Measurements from ENCODE around the gene GRAMD2B.
A peak's percentile ranks its signal among the peaks of the same experiment; 100 is the strongest.
"Not testable (repeated sequence)": the region's sequence is repeated elsewhere in the genome, so short reads cannot be mapped to it uniquely, and the experiment has no call there.

Gene GRAMD2B

DNA sequence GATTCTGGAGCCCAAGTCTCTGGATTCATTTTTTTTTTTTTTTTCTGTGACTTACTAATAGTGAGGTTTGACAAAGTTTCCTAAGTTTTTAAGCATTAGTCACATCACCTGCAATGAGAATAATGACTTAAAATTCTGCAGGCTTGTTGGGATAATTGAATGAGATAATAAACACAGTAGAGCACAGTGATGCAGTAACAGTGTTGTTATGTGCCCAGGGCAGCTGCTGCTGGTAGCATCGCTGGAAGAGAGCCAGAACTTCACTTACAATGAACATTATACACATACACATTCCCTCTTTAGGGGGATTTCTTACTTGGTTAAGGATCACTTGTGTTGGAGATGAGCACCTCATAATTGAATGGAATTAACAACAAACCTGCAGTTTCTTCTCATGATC lies 92.9 kb downstream of the GRAMD2B start:
- peak; percentile 82 for DNase-seq

DNA sequence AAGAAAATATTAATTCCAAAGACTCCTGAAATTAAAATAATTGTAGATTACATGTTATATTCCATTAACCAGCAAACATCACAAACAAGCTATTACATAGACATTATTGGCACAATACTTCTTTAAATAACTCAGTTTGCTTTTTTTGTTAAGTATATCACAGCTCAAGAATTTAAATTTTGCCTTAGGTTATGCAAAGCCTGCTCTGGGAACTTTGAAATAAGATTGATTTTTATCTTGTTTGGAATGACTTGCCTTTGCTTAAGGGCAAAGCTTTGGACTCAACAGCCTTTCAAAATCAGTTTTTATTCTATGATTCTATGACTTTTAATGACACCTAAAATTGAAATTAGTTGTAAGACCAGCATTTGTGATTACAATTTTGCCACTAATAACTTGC lies 93.6 kb downstream of the GRAMD2B start:
- no peak for DNase-seq

DNA sequence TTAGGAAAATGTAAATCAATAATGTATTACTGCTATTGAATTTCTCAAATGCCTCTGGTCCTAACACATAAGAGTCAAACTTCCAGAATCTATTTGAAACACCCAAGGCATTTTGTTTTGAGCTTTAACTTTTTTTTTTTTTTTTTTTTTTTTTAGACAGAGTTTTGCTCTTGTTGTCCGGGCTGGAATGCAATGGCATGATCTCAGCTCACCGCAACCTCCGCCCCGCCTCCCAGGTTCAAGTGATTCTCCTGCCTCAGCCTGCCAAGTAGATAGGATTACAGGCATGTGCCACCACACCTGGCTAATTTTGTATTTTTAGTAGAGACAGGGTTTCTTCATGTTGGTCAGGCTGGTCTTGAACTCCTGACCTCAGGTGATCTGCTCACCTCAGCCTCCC lies 96.0 kb downstream of the GRAMD2B start:
- DNase-seq, result not testable (repeated sequence)

DNA sequence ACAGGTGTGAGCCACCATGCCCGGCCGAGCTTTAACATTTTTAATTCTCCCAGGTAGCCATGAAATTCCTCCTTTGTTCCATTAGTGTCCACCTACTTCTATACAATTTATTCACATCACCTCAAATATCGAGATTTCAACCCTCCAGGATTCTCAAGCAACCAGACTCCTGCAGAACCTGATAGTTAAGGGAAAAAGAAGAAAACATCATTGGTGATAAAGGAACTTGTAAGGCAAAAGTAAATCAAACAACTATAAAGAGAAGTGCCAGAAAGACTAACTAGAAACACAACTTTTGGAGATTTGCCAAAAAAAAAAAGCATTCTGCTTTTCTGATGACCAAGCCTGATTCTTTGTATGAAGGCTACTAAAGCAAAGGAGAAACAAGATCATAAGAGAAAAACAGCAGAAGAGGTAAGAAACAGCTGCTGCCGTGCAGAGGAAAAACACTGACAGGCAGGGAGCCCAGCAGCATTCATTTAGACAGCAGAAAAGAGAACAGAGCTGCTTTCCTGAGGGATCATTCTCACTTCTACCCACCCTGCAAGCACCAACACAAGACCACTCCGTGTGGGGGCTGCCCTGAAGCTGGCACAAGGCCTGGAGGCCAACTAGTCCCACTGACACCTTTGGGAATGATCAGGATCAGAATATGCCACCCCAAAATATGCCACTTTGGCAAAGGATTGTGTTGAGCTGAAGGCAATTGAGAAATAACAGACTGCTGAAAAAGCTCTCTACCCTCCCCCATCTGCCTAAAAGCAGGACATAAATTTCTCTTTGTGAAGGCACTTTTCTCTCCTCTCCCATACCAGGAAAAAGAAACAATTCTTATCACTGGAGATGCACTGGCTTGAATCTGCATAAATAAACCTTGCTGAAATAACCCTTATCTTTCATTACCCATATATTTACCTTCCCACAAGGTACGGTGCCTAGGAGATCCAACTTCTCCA lies 96.7 kb downstream of the GRAMD2B start:
- no peak for DNase-seq

DNA sequence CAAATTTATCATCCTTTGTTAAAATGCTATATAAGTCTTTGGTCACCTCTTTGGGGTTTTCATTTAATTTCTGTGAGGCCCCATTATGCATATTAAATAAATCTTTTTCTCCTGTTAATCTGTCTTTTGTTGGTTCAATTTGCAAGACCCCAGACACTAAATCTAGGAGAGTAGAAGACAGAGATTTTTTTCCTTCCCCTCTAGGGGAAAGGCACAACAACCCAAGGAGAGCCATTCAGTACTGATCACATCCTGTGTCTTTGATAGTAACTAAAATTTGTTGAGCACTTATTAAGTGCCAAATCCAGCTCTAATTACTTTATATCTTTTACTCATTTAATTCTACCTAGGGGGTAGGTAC lies 97.4 kb downstream of the GRAMD2B start:
- no peak for DNase-seq

DNA sequence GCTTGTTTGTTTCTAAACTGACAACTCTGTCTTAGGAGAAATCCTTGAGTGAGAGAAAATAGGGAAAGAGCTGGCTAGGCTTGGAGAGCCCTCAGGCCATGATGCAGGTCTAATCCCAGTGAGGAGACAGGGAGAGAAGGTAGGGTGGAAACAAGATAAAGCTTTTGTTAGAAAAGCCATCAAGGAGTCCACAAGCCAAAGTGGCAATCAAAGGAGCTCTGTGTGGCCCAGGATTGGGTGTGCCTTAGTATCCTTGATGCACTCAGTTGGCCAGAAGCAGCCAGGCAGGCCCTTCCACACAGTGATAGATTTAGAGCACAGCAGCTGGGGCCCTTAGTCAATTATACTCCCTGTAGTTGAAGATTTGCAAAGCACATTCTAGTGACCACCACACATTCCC lies 97.9 kb downstream of the GRAMD2B start:
- no peak for DNase-seq

DNA sequence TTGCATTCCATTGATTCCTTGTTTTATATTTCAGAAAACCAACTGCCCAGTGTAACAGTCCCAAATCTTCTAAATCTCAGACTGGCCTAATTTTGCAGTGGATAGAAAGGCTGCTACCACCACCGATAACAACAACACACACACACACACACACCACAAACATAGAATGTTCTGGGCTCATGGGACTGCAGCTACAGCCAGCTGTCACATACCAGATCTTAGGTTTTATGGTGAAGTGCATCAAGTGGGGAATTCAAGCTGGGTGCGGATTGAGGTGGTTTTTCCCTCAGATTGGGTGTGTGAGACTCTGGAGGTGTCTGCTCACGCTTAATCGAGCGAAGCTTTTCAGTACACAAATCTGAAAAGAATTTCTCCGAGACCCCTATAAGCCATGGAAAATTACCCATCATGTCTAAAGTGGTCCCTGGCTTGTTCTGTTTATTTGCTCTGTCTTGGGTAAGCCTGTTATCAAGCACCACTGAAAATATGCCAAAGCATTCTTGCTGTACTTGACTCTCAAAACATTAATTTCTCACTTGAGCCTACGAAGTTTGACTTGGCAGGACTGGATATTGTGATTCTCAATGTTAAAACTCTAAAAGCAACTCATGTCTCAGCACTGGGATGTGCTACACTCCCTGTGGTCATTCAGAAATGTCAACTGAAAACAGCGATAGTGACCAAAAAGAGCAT lies 100.8 kb downstream of the GRAMD2B start:
- no peak for DNase-seq

DNA sequence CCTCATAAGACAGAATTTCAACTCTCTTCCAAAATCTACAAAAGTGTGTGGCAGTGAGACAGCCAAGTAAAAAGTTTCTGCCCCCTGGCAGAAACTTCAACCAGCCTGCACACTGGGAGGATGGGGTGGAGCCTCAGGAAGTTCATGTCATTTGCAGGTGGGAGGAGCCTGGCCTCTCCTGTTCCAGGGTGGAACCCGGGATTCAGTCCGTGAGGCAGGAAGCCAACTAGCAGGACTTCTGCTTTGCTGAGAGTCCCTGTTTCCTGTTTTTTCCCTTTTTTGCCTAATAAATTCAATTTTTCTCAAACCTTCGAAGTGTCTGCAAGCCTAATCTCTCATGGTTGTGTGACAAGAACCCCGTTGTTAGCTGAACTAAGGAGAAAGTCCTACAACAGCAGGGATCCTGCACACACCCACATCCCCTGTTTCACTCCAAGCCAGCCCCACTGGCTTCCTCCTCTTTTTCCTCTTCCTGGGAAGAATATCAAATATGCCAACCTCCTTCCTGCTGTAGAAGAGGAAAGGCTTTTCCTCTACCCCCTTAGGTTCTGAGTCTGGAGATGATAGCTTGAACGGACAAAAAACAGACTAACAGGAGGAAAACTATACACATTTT lies 102.5 kb downstream of the GRAMD2B start:
- DNase-seq, result no peak

DNA sequence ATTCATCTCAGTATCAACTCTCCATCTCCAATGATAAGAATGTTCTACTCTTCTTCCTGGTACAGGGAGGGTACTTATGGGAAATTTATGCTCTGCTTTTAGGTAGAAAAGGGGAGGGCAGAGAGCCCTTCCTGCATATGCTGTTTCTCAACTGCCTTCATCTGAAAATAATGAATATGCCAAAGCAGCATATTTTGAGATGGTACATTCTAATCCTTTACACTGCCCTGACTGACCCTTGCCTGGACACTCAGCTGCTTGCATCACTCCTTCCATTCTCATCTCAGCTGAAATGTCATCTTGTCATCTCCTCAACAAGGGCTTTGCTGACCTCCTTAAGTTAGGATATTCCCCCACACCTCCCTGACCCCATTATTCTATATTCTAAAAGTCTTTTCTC lies 103.3 kb downstream of the GRAMD2B start:
- no peak for DNase-seq

DNA sequence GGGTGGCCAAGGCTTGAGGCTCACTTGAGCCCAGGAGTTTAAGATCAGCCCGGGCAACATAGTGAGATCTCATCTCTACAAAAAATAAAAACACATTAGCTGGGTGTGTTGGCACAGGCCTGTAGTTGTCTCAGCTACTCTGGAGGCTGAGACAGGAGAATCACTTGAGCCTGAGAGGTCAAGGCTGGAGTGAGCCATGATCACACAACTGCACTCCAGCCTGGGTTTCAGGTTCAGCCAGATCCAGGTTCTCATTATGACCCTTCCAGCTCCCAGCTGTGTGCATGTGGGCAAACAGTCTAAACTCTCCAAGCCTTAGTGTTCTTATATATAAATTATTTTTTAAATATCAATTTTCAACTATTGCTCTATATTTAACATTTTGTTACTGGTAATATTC lies 103.9 kb downstream of the GRAMD2B start:
- no peak for DNase-seq

DNA sequence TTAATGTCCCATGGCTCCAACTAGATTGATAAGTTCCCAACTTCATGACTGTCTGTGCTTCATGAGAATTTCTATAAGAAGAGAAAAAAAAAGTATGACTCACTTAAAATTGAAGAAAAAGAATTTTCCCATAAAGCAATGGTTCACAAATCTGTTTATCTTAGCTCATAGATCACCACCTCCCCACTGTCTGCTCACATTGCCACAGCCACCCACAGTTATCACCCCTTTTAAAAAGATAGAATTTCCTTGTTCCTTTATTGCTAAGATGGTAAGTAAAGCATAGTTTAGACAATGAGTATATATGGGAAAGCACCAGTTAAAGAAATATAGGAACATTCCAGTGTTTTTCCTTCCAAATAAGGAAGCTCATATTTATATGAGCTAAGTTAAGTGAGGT lies 104.7 kb downstream of the GRAMD2B start:
- no peak for DNase-seq

DNA sequence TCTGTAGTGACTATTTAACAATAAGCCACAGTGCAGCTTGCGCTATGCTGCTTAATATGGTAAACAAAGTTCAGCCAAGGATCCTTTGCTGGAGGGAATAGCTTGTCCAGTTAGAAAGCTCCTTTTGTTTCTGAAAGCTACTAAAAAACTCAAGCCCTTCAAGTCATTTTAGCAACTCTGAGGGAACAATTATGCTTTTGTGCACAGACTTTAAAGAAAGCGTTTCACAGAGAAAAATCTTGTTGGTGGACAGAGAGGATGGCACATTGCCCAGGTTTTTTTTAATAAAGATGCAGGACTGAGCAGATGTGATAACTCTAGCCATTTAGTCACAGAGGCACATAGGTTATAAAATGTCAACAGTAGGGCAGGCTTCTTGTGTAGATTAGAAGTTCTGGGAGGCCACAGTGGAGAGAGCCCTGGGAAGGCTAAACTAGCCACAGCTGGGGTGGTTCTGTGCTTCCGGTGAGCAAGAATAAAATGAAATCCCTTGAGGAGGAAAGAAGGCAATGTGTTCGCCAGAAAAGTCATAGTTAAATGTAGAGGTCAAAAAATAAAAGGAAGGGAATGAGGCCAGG lies 108.4 kb downstream of the GRAMD2B start:
- no peak for DNase-seq

DNA sequence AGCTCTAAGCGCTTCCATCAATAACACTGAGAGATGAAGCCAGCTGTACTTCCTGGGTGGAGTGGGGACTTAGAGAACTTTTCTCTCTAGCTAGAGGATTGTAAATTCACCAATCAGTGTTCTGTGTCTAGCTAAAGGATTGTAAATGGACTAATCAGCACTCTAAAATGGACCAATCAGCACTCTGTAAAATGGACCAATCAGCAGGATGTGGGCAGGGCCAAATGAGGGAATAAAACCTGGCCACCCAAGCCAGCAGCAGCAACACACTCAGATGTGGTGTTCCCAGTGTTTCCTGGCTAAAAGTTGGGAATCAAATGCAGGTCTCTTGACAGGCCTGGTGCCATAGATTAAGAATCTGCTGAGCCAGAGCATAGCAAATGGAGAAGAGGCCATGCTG lies 111.3 kb downstream of the GRAMD2B start:
- DNase-seq, result no peak

DNA sequence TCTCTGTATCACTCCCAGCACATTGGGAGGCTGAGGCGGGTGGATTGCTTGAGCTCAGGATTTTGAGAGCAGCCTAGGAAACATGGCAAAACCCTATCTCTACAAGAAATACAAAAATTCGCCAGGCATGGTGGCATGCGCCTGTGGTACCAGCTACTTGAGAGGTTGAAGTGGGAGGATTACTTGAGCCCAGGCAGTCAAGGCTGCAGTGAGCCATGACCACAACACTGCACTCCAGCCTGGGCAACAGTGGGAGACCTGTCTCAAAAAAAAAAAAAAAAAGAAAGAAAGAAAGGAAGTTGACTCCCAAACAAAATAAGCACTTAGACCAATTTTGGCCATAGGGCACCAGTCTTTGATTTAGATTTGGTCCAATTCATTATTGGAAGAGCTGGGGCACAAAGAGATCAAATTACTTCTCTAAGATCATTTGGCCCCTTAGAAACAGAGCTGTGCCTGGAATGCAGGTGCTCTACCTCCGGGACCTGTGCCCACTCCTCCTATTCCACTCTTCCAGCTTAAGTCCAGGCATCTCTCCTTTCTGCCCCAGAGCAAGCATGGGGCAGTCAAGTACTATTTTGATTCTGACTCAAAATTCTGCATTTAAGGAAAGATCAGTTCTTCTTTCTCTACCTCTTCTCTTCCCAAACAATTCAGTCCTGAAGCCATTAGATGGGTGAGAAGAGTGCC lies 112.8 kb downstream of the GRAMD2B start:
- DNase-seq, result no peak

DNA sequence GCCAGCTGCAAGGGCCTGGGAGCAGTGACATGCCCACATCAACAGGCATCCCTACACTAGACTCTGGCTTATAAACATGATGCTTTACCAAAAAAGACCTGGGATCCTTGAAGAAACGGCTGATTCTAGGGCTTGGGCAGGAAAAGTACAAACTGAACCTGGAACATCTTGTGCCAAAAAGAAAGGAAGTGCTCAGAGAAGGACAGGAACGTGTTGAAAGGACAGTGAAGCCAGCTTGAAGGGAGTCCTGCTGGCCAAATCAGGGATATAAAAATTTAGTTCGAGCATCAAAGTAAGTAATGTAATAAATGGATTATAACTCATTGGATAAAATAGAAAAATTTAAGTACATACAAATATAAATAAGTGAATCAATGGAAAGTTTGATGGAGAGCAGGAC lies 113.7 kb downstream of the GRAMD2B start:
- DNase-seq, result no peak

DNA sequence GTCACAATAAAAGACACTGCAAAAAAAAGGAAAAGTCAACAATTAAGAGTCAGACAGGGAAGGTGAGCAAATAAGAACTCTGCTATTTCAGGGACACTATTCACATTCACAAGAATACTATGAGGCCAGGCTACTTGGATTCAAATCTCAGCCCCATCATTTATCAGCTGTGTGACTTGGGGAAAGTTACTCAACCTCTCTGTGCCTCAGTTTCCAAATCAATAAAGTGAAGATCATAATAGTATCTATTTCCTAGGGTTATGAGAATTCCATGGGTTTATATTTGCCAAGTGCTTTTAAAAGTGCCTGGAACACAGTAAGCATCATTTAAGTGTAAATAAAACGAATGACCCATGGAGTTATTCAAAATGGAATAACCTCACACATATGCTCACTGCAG lies 115.4 kb downstream of the GRAMD2B start:
- DNase-seq, result no peak

DNA sequence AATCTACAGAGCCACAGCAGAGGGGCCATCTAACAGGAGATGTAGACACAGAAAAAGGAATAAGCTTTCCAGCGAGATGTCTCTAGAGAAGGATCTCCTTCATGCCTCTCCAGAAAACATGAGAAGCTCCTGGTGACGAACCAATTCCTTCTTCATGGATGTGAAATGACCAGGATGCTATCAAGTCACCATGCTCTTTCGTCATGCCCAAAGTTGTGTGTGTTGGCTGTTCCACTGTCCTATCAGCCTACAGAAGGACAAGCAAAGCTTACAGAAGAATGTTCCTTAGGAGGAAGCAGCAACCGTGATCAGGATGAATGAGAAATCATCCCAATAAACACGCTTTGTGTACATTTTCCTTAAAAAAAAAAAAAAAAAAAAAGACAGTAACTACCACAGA lies 117.4 kb downstream of the GRAMD2B start:
- no peak for DNase-seq

DNA sequence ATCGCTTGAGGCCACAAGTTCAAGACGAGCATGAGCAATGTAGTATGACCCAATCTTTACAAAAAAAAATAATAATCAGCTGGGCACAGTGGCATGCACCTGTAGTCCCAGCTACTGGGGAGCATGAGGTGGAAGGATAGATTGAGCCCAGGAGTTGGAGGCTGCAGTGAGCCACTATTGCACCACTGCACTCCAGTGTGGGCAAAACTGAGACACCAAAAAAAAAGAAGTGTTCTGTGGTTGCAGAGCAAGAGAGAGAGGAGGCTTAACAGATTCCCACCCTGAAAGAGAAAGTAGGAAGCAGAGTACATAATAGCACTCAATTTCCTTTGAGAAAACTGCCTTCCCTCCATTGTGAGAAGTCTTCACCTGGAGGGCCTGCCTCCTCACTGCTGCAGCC lies 119.2 kb downstream of the GRAMD2B start:
- no peak for DNase-seq

DNA sequence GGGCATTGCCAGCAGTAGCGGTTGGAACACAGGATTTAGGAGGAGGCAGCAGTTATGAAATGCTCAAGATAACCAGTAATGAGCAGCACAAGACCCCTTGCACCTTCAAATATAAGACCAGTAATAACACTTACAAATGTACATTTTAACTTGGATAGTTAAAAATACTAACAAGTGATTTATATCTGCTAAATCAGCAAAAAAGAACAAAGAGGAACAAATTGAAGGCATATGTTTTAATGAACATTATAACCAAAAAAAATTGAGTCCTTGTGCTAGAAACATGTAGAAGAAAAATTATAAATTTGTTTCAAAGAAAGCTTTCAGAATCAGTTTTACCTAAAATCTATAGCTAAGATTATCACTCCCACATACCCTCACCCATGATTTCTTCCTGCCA lies 119.8 kb downstream of the GRAMD2B start:
- DNase-seq, result no peak

DNA sequence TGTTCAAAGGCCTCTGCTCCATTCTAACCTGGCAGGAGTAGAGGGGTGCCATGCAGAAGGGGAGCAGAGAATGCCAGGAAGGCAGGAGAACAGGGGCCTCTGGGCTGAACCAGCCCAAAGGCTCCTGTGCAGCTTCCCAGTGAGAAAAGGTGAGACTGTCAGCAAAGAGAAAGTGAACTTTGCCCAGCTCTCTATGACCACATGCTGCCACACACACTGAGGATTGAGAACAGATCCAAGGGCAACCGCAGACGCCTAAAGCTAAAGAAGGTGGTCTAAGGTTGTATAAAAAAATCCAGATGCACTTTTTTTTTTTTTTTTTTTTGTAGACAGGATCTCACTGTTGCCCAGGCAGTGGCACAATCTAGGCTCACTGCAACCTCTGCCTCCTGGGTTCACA lies 120.5 kb downstream of the GRAMD2B start:
- no peak for DNase-seq
